H1 (cell line): ENCODE measurements around the gene GAS2L1. TPM values are rescaled to one million over a fixed set of nuclear protein-coding genes. Genes with fewer than 3 reads are reported as not detected.

Source experiments
- CTCF ChIA-PET: fragments of 300-600 bp; sonication (Branson Sonifier 250); formaldehyde crosslinking; loops from one replicate; lab custom pipeline; 2021; ENCODE audit not compliant: partially characterized antibody; lab: Charles Lee
- POLR2A ChIA-PET: fragments of 300-600 bp; sonication (Branson Sonifier 250); formaldehyde crosslinking; loops from one replicate; lab custom pipeline; 2021; ENCODE audit warnings: inconsistent platforms; ENCODE audit not compliant: partially characterized antibody; lab: Charles Lee
- DNase-seq, 2 experiments: peaks; one replicate each; pipeline versions ENCODE4 v3.0.0 to v3.0.0-alpha.2; 2010 to 2022; ENCODE audit warnings: low spot score in 2 of 2, low read depth in 1 of 2, mixed read lengths in 1 of 2
- FAIRE-seq: peaks from 2 replicates; lab custom pipeline; 2011; peaks lifted over from hg19 to GRCh38; lab: Jason Lieb, UNC
- H2AFZ ChIP-seq: 2 replicates; pipeline ENCODE4 v1.8.1; 2012; ENCODE audit warnings: low read length, inconsistent platforms
- H2AK5ac ChIP-seq: 2 replicates; pipeline ENCODE4 v1.6.1; 2013; ENCODE audit warnings: low read depth, low read length
- H2BK120ac ChIP-seq: replicated peaks from 2 replicates; pipeline ENCODE3; 2013; ENCODE audit warnings: low read depth, low read length, inconsistent platforms
- H2BK12ac ChIP-seq: 2 replicates; pipeline ENCODE4 v1.6.1; 2013; ENCODE audit warnings: low read depth, low read length
- H2BK15ac ChIP-seq: 2 replicates; pipeline ENCODE4 v1.6.1; 2013; ENCODE audit warnings: low read length
- H2BK20ac ChIP-seq: 2 replicates; pipeline ENCODE4 v1.6.1; 2013; ENCODE audit warnings: low read length
- H2BK5ac ChIP-seq: 2 replicates; pipeline ENCODE4 v1.6.1; 2013; ENCODE audit warnings: low read depth, low read length
- H3K14ac ChIP-seq: 2 replicates; pipeline ENCODE4 v1.6.1; 2013; ENCODE audit warnings: inconsistent platforms; ENCODE audit not compliant: insufficient read length
- H3K18ac ChIP-seq: 2 replicates; pipeline ENCODE4 v1.6.1; 2013; ENCODE audit warnings: low read length; ENCODE audit errors: extremely low read depth
- H3K23ac ChIP-seq: 2 replicates; pipeline ENCODE4 v1.6.1; 2013; ENCODE audit warnings: inconsistent platforms; ENCODE audit not compliant: insufficient read length
- H3K23me2 ChIP-seq: 2 replicates; pipeline ENCODE4 v1.6.1; 2013; ENCODE audit warnings: low read depth, low read length
- H3K27ac ChIP-seq: 2 replicates; pipeline ENCODE4 v1.6.1; 2011; ENCODE audit warnings: low read depth, low read length, inconsistent platforms
- H3K27me3 ChIP-seq, 4 experiments: replicated peaks in 1 of 4; 1 replicate in 1 of 4; 2 replicates in 3 of 4; pipeline versions ENCODE4 v1.6.1 to v1.8.1; 2011 to 2013; ENCODE audit warnings: low read length in 3 of 4, mild to moderate bottlenecking in 3 of 4, inconsistent platforms in 2 of 4, mixed read lengths in 2 of 4, moderate library complexity in 1 of 4; ENCODE audit not compliant: control insufficient read depth in 3 of 4, insufficient read depth in 3 of 4; ENCODE audit errors: extremely low read depth in 1 of 4
- H3K36me3 ChIP-seq, 4 experiments: 2 replicates each; pipeline versions ENCODE4 v1.6.1 to v1.8.1; 2011 to 2013; ENCODE audit warnings: mild to moderate bottlenecking in 4 of 4, low read length in 3 of 4, moderate library complexity in 2 of 4, control low read depth in 1 of 4, inconsistent platforms in 1 of 4; ENCODE audit not compliant: insufficient read depth in 4 of 4, control insufficient read depth in 2 of 4
- H3K4ac ChIP-seq: replicated peaks from 2 replicates; pipeline ENCODE3; 2013; ENCODE audit warnings: low read length, low read depth, mixed read lengths, inconsistent platforms; ENCODE audit not compliant: insufficient read length
- H3K4me1 ChIP-seq, 4 experiments: replicated peaks in 1 of 4; 1 replicate in 1 of 4; 2 replicates in 3 of 4; pipeline versions ENCODE4 v1.6.1 to v1.8.1; 2011 to 2013; ENCODE audit warnings: low read length in 3 of 4, inconsistent platforms in 2 of 4, mixed read lengths in 1 of 4; ENCODE audit not compliant: insufficient read depth in 4 of 4, control insufficient read depth in 3 of 4
- H3K4me2 ChIP-seq, 2 experiments: 2 replicates each; pipeline versions ENCODE4 v1.6.1 to v1.8.1; 2011 to 2013; ENCODE audit warnings: low read depth in 2 of 2, low read length in 2 of 2, control low read depth in 1 of 2, inconsistent platforms in 1 of 2, mild to moderate bottlenecking in 1 of 2; ENCODE audit not compliant: insufficient read depth in 1 of 2
- H3K4me3 ChIP-seq, 4 experiments: fragments of 200-600, 300-600 bp in 1 of 4; sonication (generic), shearing (Covaris generic), sonication (Bioruptor Twin) in 1 of 4; 2 replicates each; pipeline versions ENCODE4 v1.5.1 to v1.8.1; 2011 to 2016; ENCODE audit warnings: low read length in 4 of 4, low read depth in 3 of 4, control low read depth in 2 of 4, inconsistent platforms in 2 of 4, mild to moderate bottlenecking in 2 of 4, mixed read lengths in 1 of 4, moderate library complexity in 1 of 4; ENCODE audit not compliant: insufficient read depth in 2 of 4; ENCODE audit errors: extremely low read depth in 1 of 4
- H3K56ac ChIP-seq: replicated peaks from 2 replicates; pipeline ENCODE3; 2013; ENCODE audit warnings: low read depth, mild to moderate bottlenecking, mixed read lengths, low read length, inconsistent platforms; ENCODE audit not compliant: insufficient read length
- H3K79me1 ChIP-seq: 2 replicates; pipeline ENCODE4 v1.6.1; 2013; ENCODE audit warnings: low read depth, low read length, control low read depth
- H3K79me2 ChIP-seq, 2 experiments: 2 replicates each; pipeline versions ENCODE4 v1.6.1 to v1.8.1; 2012 to 2013; ENCODE audit warnings: low read length in 2 of 2, mild to moderate bottlenecking in 2 of 2, inconsistent platforms in 1 of 2; ENCODE audit not compliant: insufficient read depth in 2 of 2, control insufficient read depth in 1 of 2
- H3K9ac ChIP-seq, 4 experiments: replicated peaks in 1 of 4; 1 replicate in 1 of 4; 2 replicates in 3 of 4; pipeline versions ENCODE4 v1.6.1 to v1.8.1; 2011 to 2013; ENCODE audit warnings: low read depth in 3 of 4, low read length in 3 of 4, control low read depth in 2 of 4, mild to moderate bottlenecking in 2 of 4, moderate library complexity in 2 of 4, inconsistent platforms in 1 of 4; ENCODE audit errors: extremely low read depth in 1 of 4
- H3K9me3 ChIP-seq, 2 experiments: 2 replicates each; pipeline versions ENCODE4 v1.6.1 to v1.8.1; 2012 to 2013; ENCODE audit warnings: mild to moderate bottlenecking in 2 of 2, moderate library complexity in 2 of 2, control low read depth in 1 of 2, inconsistent platforms in 1 of 2, low read depth in 1 of 2, low read length in 1 of 2, mixed read lengths in 1 of 2; ENCODE audit not compliant: insufficient read depth in 2 of 2
- H4K20me1 ChIP-seq, 2 experiments: replicated peaks in 1 of 2; 2 replicates each; pipeline versions ENCODE3 to v1.8.1; 2011 to 2013; ENCODE audit warnings: inconsistent platforms in 2 of 2, low read length in 2 of 2, mild to moderate bottlenecking in 1 of 2; ENCODE audit not compliant: insufficient read depth in 2 of 2, control insufficient read depth in 1 of 2
- H4K5ac ChIP-seq: 2 replicates; pipeline ENCODE4 v1.6.1; 2013; ENCODE audit warnings: low read length, low read depth, mixed read lengths, inconsistent platforms; ENCODE audit not compliant: insufficient read length
- H4K8ac ChIP-seq: 2 replicates; pipeline ENCODE4 v1.8.0; 2013; ENCODE audit warnings: mild to moderate bottlenecking, moderate library complexity, low read length, inconsistent platforms; ENCODE audit not compliant: insufficient read depth; ENCODE audit errors: extremely low read depth
- H4K91ac ChIP-seq: replicated peaks from 2 replicates; pipeline ENCODE3; 2013; ENCODE audit warnings: low read length, mixed read lengths, inconsistent platforms; ENCODE audit not compliant: insufficient read length
- MAFK ChIP-seq: IDR thresholded peaks from 2 replicates; pipeline ENCODE4 v1.6.1; 2012; ENCODE audit warnings: low read depth, mild to moderate bottlenecking, improper control_type of control experiment, low read length
- POLR2A ChIP-seq, 2 experiments: IDR thresholded peaks; 1 replicate in 1 of 2; 2 replicates in 1 of 2; pipeline ENCODE4 v1.6.1; 2011; ENCODE audit warnings: low read depth in 2 of 2, low read length in 2 of 2, mild to moderate bottlenecking in 2 of 2; ENCODE audit errors: control extremely low read depth in 1 of 2
- POLR2AphosphoS5 ChIP-seq: IDR thresholded peaks from 2 replicates; pipeline ENCODE4 v1.6.1; 2011; ENCODE audit warnings: low read depth, low read length
- whole genome bisulfite sequencing, 2 experiments: shearing (Covaris generic) in 1 of 2; methylation state at CpG; one replicate each; pipeline versions ENCODE4 v1.1.6 to v1.1.7; 2013 to 2015; ENCODE audit warnings: low lambda C conversion rate in 2 of 2, mixed read lengths in 2 of 2, inconsistent platforms in 1 of 2, low coverage in 1 of 2, missing lambda C conversion rate in 1 of 2; ENCODE audit not compliant: insufficient replicate concordance in 2 of 2, insufficient coverage in 1 of 2, insufficient read length in 1 of 2; ENCODE audit errors: extremely low coverage in 1 of 2, missing lambda C conversion rate in 1 of 2; 5-methylcytosine and 5-hydroxymethylcytosine counted together
- polyA plus RNA-seq, 7 experiments: library from polyadenylated mRNA; depleted of rRNA in 3 of 7; stranded (reverse) in 5 of 7; unstranded in 2 of 7; fragments of >200 nt in 5 of 7; fragments of 200-250 nt in 2 of 7; gene quantifications; 1 replicate in 5 of 7; 2 replicates in 1 of 7; 4 replicates in 1 of 7; pipeline versions ENCODE4 v1.2.1 to v1.2.3, GENCODE V29; 2011 to 2013; ENCODE audit warnings: missing spikeins in 2 of 7, mixed read lengths in 2 of 7
- total RNA-seq: library from RNA; stranded (reverse); fragmentation: NEBNext Ultra II Directional; extraction: Animal tissue kit (Norgen Biotek cat#: 25700); gene quantifications from 2 replicates; pipeline ENCODE4 v1.2.1, GENCODE V29; 2021

The GAS2L1 gene
- total and polyA plus RNA-seq, 2 of the 8 experiments (the other 6 are each of a cell fraction or from before 2014, with no cell fraction given): 3.6 to 10.1 TPM

DNA sequence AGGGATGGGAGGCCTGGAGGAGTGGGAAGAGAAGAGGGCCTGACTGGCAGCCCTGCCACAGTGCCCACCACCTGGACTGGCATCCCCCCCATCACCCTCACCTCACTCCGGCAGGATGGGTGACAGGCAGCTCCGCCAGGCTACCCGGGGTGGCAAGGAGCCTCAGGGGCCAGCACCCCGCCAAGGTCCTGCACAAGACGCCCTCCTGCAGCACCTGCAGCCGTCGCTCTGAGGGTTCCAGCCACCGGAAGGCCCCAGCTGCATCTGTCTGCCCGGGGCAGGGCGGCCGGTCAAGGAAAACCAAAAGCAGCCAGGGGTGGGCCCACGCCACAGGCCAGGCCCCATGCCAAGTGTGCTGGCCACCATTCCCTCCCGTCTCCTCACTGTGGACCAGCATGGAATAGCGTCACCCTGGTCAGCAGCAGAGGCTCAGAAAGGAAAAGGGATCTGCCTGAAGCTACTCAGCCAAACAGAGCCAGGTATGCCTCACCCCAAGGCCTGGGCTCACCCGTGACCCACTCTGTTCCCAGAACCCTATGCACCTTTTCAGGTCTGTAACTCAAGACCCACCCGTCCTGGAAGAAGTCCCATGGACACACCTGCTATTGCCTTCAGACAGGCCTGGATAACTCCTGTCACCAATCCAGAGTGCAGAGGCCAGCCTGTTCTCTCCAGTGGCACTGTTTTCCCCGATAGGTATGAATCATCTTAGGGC lies 45.7 kb upstream of the GAS2L1 start:
- H4K91ac ChIP-seq: no peak overlapping the region
- H4K5ac ChIP-seq: no peak overlapping the region
- no peak overlapping the region; the same call in 1 of the 2 replicates for H2BK5ac ChIP-seq
- no peaks in the 10 kb centered on the region for H3K27me3 ChIP-seq
- no peak overlapping the region for H2BK12ac ChIP-seq
- H3K4me1 ChIP-seq: no peaks in the 10 kb centered on the region
- H4K8ac ChIP-seq: no peak overlapping the region; the same call in 1 of the 2 replicates
- H3K14ac ChIP-seq: no peak overlapping the region
- DNase-seq (no peak), FAIRE-seq (no peak)
- no peak overlapping the region for H3K9ac ChIP-seq
- no peak overlapping the region for H3K18ac ChIP-seq
- POLR2A ChIA-PET: interaction anchor here (1.0 to 8.6 kb wide), 8 partner anchors 8 to 782 kb away, joined by 3 to 139 read pairs (median 4); partner anchors contain the start of genes EMID1, EWSR1 and RHBDD3
- no peak overlapping the region for H2AFZ ChIP-seq
- no peaks in the 10 kb centered on the region for H3K9me3 ChIP-seq
- H3K79me2 ChIP-seq: no peaks in the 10 kb centered on the region
- 89% methylated on average over 17 of the region's 17 CpGs; no CpG with 5 or more reads in 1 of the 2 experiments for WGBS, 2 experiments
- peaks cover 3% of the 10 kb centered on the region; the same call in 1 of the 2 replicates for H3K79me1 ChIP-seq
- H4K20me1 ChIP-seq: peaks cover 3 to 20% of the 10 kb centered on the region in 2 experiments
- no peak overlapping the region for H3K4me2 ChIP-seq
- no peak overlapping the region for H3K56ac ChIP-seq
- no peak overlapping the region for H3K23ac ChIP-seq
- H2BK120ac ChIP-seq: no peak overlapping the region
- TF ChIP-seq POLR2A (IDR thresholded peaks at IDR 0.05; ENCODE audit: control extremely low read depth in 1 of 2, low read depth in 2 of 2, low read length in 2 of 2) (peak; percentile 10 to 29; a peak in 2 of 3 replicates), POLR2AphosphoS5 (peak; percentile 27; the same call in 1 of the 2 replicates), MAFK (no peak)
- no peak overlapping the region for H2AK5ac ChIP-seq
- H2BK15ac ChIP-seq: no peak overlapping the region
- no peak overlapping the region for H3K4me3 ChIP-seq
- no peak overlapping the region for H2BK20ac ChIP-seq
- H3K36me3 ChIP-seq: peaks cover 4 to 29% (median 14%) of the 10 kb centered on the region in 4 experiments; a peak in 7 of 8 replicates
- H3K4ac ChIP-seq: no peak overlapping the region
- H3K23me2 ChIP-seq: no peaks in the 10 kb centered on the region
- CTCF ChIA-PET: interaction anchor here (1.9 kb wide), 1 partner anchor 52 kb away, joined by 4 read pairs; no protein-coding TSS in a partner anchor
- no peak overlapping the region for H3K27ac ChIP-seq
